HepG2 (cell line): ENCODE measurements around the gene KCNJ14.

Experiments
- CENPX ChIP-seq: sonication (generic); formaldehyde crosslinking; IDR thresholded peaks from 2 replicates; pipeline ENCODE4 v1.9.0; 2021; ENCODE audit warnings: mild to moderate bottlenecking, missing genetic modification reagents, moderate library complexity
- EEA1 ChIP-seq: sonication (generic); formaldehyde crosslinking; IDR thresholded peaks from 2 replicates; pipeline ENCODE4 v1.5.1; 2020; ENCODE audit warnings: mild to moderate bottlenecking, missing genetic modification reagents, borderline replicate concordance
- KDM1A ChIP-seq: IDR thresholded peaks from 2 replicates; pipeline ENCODE4 v1.6.1; 2016; ENCODE audit warnings: missing compliant biosample characterization
- MAF1 ChIP-seq: sonication (generic); formaldehyde crosslinking; IDR thresholded peaks from 2 replicates; pipeline ENCODE4 v1.5.0; 2020; ENCODE audit warnings: missing genetic modification reagents, borderline replicate concordance
- NFIC ChIP-seq: IDR thresholded peaks from 2 replicates; pipeline ENCODE4 v1.6.1; 2012; ENCODE audit warnings: mild to moderate bottlenecking, low read length, inconsistent platforms
- ZBTB8A ChIP-seq: sonication (generic); formaldehyde crosslinking; IDR thresholded peaks from 2 replicates; pipeline ENCODE4 v1.4.0; 2020; ENCODE audit warnings: mild to moderate bottlenecking, low read depth, missing genetic modification reagents, borderline replicate concordance
- ZNF709 ChIP-seq: sonication (generic); formaldehyde crosslinking; IDR thresholded peaks from 2 replicates; pipeline ENCODE4 v1.5.0; 2020; ENCODE audit warnings: mild to moderate bottlenecking, missing genetic modification reagents
- TF ChIP-seq, protein P1 (sequence below): sonication (generic); formaldehyde crosslinking; IDR thresholded peaks from 2 replicates; pipeline ENCODE4 v1.5.0; 2020; ENCODE audit warnings: missing genetic modification reagents
- TF ChIP-seq, protein P2 (sequence below): sonication (generic); IDR thresholded peaks from 2 replicates; pipeline ENCODE4 v1.6.1; 2016; ENCODE audit warnings: low read depth, borderline replicate concordance
- TF ChIP-seq, protein P3 (sequence below): sonication (generic); formaldehyde crosslinking; IDR thresholded peaks from 2 replicates; pipeline ENCODE4 v1.5.0; 2020; ENCODE audit warnings: mild to moderate bottlenecking, missing genetic modification reagents, moderate library complexity

DNA sequence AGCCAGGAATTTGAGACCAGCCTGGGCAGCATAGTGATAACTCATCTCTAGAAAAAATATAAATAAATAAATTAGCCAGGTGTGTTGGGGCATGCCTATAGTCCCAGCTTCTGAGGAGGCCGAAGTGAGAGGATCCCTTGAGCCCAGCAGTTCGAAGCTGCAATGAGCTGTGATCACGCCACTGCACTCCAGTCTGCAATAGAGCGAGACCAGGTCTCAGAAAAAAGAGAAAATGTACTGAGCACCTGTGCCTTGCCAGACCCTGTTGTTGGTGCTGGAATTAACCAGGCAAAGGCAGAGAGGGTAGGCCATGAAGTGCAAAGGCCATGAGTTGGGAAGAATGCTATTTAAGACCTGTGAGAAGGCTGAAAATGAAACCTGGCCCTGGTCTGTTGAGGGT lies 16.5 kb downstream of the KCNJ14 start:
- TF ChIP-seq, protein P1, sequence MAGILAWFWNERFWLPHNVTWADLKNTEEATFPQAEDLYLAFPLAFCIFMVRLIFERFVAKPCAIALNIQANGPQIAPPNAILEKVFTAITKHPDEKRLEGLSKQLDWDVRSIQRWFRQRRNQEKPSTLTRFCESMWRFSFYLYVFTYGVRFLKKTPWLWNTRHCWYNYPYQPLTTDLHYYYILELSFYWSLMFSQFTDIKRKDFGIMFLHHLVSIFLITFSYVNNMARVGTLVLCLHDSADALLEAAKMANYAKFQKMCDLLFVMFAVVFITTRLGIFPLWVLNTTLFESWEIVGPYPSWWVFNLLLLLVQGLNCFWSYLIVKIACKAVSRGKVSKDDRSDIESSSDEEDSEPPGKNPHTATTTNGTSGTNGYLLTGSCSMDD (CRISPR knock-in tag): no peak
- TF ChIP-seq EEA1 (CRISPR knock-in tag): no peak
- TF ChIP-seq ZNF709 (CRISPR knock-in tag): no peak
- TF ChIP-seq, protein P2, sequence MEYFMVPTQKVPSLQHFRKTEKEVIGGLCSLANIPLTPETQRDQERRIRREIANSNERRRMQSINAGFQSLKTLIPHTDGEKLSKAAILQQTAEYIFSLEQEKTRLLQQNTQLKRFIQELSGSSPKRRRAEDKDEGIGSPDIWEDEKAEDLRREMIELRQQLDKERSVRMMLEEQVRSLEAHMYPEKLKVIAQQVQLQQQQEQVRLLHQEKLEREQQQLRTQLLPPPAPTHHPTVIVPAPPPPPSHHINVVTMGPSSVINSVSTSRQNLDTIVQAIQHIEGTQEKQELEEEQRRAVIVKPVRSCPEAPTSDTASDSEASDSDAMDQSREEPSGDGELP: no peak
- TF ChIP-seq, protein P3, sequence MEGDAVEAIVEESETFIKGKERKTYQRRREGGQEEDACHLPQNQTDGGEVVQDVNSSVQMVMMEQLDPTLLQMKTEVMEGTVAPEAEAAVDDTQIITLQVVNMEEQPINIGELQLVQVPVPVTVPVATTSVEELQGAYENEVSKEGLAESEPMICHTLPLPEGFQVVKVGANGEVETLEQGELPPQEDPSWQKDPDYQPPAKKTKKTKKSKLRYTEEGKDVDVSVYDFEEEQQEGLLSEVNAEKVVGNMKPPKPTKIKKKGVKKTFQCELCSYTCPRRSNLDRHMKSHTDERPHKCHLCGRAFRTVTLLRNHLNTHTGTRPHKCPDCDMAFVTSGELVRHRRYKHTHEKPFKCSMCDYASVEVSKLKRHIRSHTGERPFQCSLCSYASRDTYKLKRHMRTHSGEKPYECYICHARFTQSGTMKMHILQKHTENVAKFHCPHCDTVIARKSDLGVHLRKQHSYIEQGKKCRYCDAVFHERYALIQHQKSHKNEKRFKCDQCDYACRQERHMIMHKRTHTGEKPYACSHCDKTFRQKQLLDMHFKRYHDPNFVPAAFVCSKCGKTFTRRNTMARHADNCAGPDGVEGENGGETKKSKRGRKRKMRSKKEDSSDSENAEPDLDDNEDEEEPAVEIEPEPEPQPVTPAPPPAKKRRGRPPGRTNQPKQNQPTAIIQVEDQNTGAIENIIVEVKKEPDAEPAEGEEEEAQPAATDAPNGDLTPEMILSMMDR: no peak
- TF ChIP-seq MAF1 (CRISPR knock-in tag): no peak
- no peak for TF ChIP-seq NFIC
- no peak for TF ChIP-seq KDM1A
- no peak for TF ChIP-seq ZBTB8A
- TF ChIP-seq CENPX (CRISPR knock-in tag): no peak
